ENCODE measurements around the gene ANXA8.
"Not testable (repeated sequence)": the region's sequence is repeated elsewhere in the genome, so short reads cannot be mapped to it uniquely, and the experiment has no call there.

- not testable (repeated sequence) for TF ChIP-seq CTCF (IDR thresholded peaks at IDR 0.05; ENCODE audit: poor library complexity, severe bottlenecking); RAD21 (conservative IDR thresholded peaks at IDR 0.05); REST (IDR thresholded peaks at IDR 0.05; ENCODE audit: borderline replicate concordance); POLR2AphosphoS5 (IDR thresholded peaks at IDR 0.05); EZH2 (IDR thresholded peaks at IDR 0.05; ENCODE audit: borderline replicate concordance, insufficient read depth, low read length, poor library complexity, severe bottlenecking)
These were observed 871 bp upstream of the ANXA8 start for GRCh38 chr10:47484786-47485185.

All from neural cell (in vitro differentiated cells).